SK-N-SH (cell line): ENCODE measurements around the gene ADGRE2. TPM values are rescaled to one million over a fixed set of nuclear protein-coding genes. Genes with fewer than 3 reads are reported as not detected.

Experiments
- CTCF ChIA-PET: fragments of 300-600, 350-600 bp; formaldehyde crosslinking; extraction: SDS; loops from one replicate; lab custom pipeline; 2021; lab: Yijun Ruan, JAX
- POLR2A ChIA-PET: fragments of 350-600 bp; sonication (Branson Sonifier 250); formaldehyde crosslinking; extraction: SDS; loops from one replicate; lab custom pipeline; 2020; ENCODE audit warnings: antibody characterized with exemption, inconsistent platforms; lab: Yijun Ruan, JAX
- DNase-seq: peaks from one replicate; pipeline ENCODE4 v3.0.0; 2012
- H2AFZ ChIP-seq: fragments of 200-600 bp; sonication (generic); 2 replicates; pipeline ENCODE4 v1.8.1; 2016; ENCODE audit warnings: antibody characterized with exemption, mild to moderate bottlenecking, low read depth
- H3F3A ChIP-seq: fragments of 200-600 bp; sonication (generic); replicated peaks from 2 replicates; pipeline ENCODE3; 2016; ENCODE audit warnings: antibody characterized with exemption, mild to moderate bottlenecking; ENCODE audit not compliant: insufficient read depth
- H3K27ac ChIP-seq, 2 experiments: fragments of 200-500 bp in 1 of 2; fragments of 200-600 bp in 1 of 2; sonication (Bioruptor generic) in 1 of 2; sonication (generic), shearing (Covaris generic) in 1 of 2; 2 replicates each; pipeline versions ENCODE4 v1.5.1 to v1.6.1; 2014 to 2016; ENCODE audit warnings: low read depth in 2 of 2, inconsistent platforms in 1 of 2, low read length in 1 of 2, mild to moderate bottlenecking in 1 of 2, mixed read lengths in 1 of 2
- H3K27me3 ChIP-seq: fragments of 200-600 bp; sonication (generic), shearing (Covaris generic); 2 replicates; pipeline ENCODE4 v1.6.1; 2016; ENCODE audit warnings: mixed run types; ENCODE audit not compliant: insufficient read depth
- H3K36me3 ChIP-seq, 2 experiments: fragments of 200-500 bp in 1 of 2; fragments of 200-600 bp in 1 of 2; sonication (Bioruptor generic) in 1 of 2; sonication (generic) in 1 of 2; replicated peaks in 1 of 2; 2 replicates each; pipeline versions ENCODE3 to v1.5.1; 2014 to 2016; ENCODE audit warnings: low read length in 1 of 2, mild to moderate bottlenecking in 1 of 2; ENCODE audit not compliant: insufficient read depth in 2 of 2, control insufficient read depth in 1 of 2
- H3K4me1 ChIP-seq, 2 experiments: fragments of 200-500 bp in 1 of 2; fragments of 200-600 bp in 1 of 2; sonication (Bioruptor generic) in 1 of 2; sonication (generic), shearing (Covaris generic) in 1 of 2; 2 replicates each; pipeline versions ENCODE4 v1.5.1 to v1.6.1; 2014 to 2016; ENCODE audit warnings: low read depth in 1 of 2, low read length in 1 of 2, mixed run types in 1 of 2; ENCODE audit not compliant: insufficient read depth in 2 of 2, control insufficient read depth in 1 of 2
- H3K4me2 ChIP-seq: fragments of 200-600 bp; sonication (generic), shearing (Covaris generic); 2 replicates; pipeline ENCODE4 v1.6.1; 2017; ENCODE audit warnings: mixed run types
- H3K4me3 ChIP-seq, 2 experiments: fragments of 200-500 bp in 1 of 2; fragments of 200-600 bp in 1 of 2; sonication (Bioruptor generic) in 1 of 2; sonication (generic), shearing (Covaris generic) in 1 of 2; 2 replicates each; pipeline versions ENCODE4 v1.5.1 to v1.8.1; 2014 to 2016; ENCODE audit warnings: low read depth in 2 of 2, inconsistent platforms in 1 of 2, low read length in 1 of 2, mild to moderate bottlenecking in 1 of 2, mixed read lengths in 1 of 2, moderate library complexity in 1 of 2
- H3K79me2 ChIP-seq: fragments of 200-600 bp; sonication (generic); 2 replicates; pipeline ENCODE4 v1.8.1; 2017; ENCODE audit warnings: mild to moderate bottlenecking; ENCODE audit not compliant: insufficient read depth
- H3K9ac ChIP-seq: fragments of 200-600 bp; sonication (generic); 2 replicates; pipeline ENCODE4 v1.6.1; 2017; ENCODE audit warnings: mixed run types
- H3K9me2 ChIP-seq: fragments of 200-600 bp; sonication (generic); 2 replicates; pipeline ENCODE4 v1.6.1; 2017; ENCODE audit warnings: mixed run types
- H3K9me3 ChIP-seq: fragments of 200-600 bp; sonication (generic); 2 replicates; pipeline ENCODE4 v1.6.1; 2017; ENCODE audit warnings: mixed run types, mild to moderate bottlenecking, moderate library complexity
- H4K20me1 ChIP-seq: fragments of 200-600 bp; sonication (generic); 2 replicates; pipeline ENCODE4 v1.6.1; 2017; ENCODE audit warnings: mild to moderate bottlenecking, mixed run types; ENCODE audit not compliant: insufficient read depth
- CHD2 ChIP-seq: fragments of 150-350 bp; IDR thresholded peaks from 2 replicates; pipeline ENCODE4 v1.6.1; 2018; ENCODE audit warnings: low read length; ENCODE audit not compliant: partially characterized antibody
- EP300 ChIP-seq, 2 experiments: IDR thresholded peaks; 2 replicates each; pipeline versions ENCODE4 v1.4.0 to v1.6.1; 2012; ENCODE audit warnings: borderline replicate concordance in 1 of 2, low read depth in 1 of 2, low read length in 1 of 2
- EZH2phosphoT487 ChIP-seq: fragments of 200-600 bp; sonication (generic); IDR thresholded peaks from 2 replicates; pipeline ENCODE4 v1.6.1; 2017; ENCODE audit warnings: low read depth, mixed run types, mild to moderate bottlenecking, antibody characterized with exemption, moderate library complexity, borderline replicate concordance
- FOXJ3 ChIP-seq: sonication (generic); formaldehyde crosslinking; IDR thresholded peaks from 2 replicates; pipeline ENCODE4 v1.5.1; 2020; ENCODE audit warnings: mild to moderate bottlenecking, missing genetic modification reagents
- GABPA ChIP-seq: IDR thresholded peaks from 2 replicates; pipeline ENCODE4 v1.4.0; 2012; ENCODE audit warnings: low read depth, mild to moderate bottlenecking
- GATA2 ChIP-seq: sonication (generic); formaldehyde crosslinking; IDR thresholded peaks from 2 replicates; pipeline ENCODE4 v1.5.0; 2020; ENCODE audit warnings: mild to moderate bottlenecking, missing genetic modification reagents
- MXI1 ChIP-seq: IDR thresholded peaks from 2 replicates; pipeline ENCODE4 v1.6.1; 2012; ENCODE audit warnings: mild to moderate bottlenecking, low read depth, low read length, improper control_type of control experiment
- NFIC ChIP-seq: IDR thresholded peaks from 2 replicates; pipeline ENCODE4 v1.4.0; 2012; ENCODE audit warnings: borderline replicate concordance
- RAD21 ChIP-seq: IDR thresholded peaks from 2 replicates; pipeline ENCODE4 v1.6.1; 2012; ENCODE audit warnings: mild to moderate bottlenecking, low read length
- RXRA ChIP-seq: IDR thresholded peaks from 2 replicates; pipeline ENCODE4 v1.4.0; 2012; ENCODE audit warnings: low read depth, mild to moderate bottlenecking, borderline replicate concordance
- SIN3A ChIP-seq: IDR thresholded peaks from 2 replicates; pipeline ENCODE4 v1.6.1; 2012; ENCODE audit warnings: low read depth, mild to moderate bottlenecking, low read length, moderate library complexity, borderline replicate concordance
- YY1 ChIP-seq: IDR thresholded peaks from 2 replicates; pipeline ENCODE4 v1.4.0; 2012; ENCODE audit warnings: low read depth, mild to moderate bottlenecking
- WGBS: methylation state at CpG from one replicate; pipeline ENCODE4 v1.1.6; 2017; ENCODE audit warnings: low lambda C conversion rate; 5-methylcytosine and 5-hydroxymethylcytosine counted together
- polyA plus RNA-seq, 3 experiments: library from polyadenylated mRNA; depleted of rRNA; stranded (reverse); fragments of >200 nt; gene quantifications; 2 replicates each; pipeline ENCODE4 v1.2.3, GENCODE V29; 2012
- TF ChIP-seq, protein P1 (sequence below): fragments of 150-350 bp; IDR thresholded peaks from 2 replicates; pipeline ENCODE4 v1.6.1; 2017; ENCODE audit warnings: antibody characterized with exemption, low read length, low read depth, borderline replicate concordance
- TF ChIP-seq, protein P2 (sequence below): IDR thresholded peaks from 2 replicates; pipeline ENCODE4 v1.4.0; 2012; ENCODE audit warnings: low read depth, borderline replicate concordance
- TF ChIP-seq, protein P3 (sequence below): fragments of 200-600 bp; sonication (generic); IDR thresholded peaks from 2 replicates; pipeline ENCODE4 v1.6.1; 2017; ENCODE audit warnings: antibody characterized with exemption, mild to moderate bottlenecking, moderate library complexity
- TF ChIP-seq, protein P4 (sequence below): IDR thresholded peaks from 2 replicates; pipeline ENCODE4; 2012
- TF ChIP-seq, protein P5 (sequence below): IDR thresholded peaks from 2 replicates; pipeline ENCODE4 v1.4.0; 2012; ENCODE audit warnings: low read depth, borderline replicate concordance
- TF ChIP-seq, protein P6 (sequence below): fragments of 150-350 bp; IDR thresholded peaks from 2 replicates; pipeline ENCODE4 v1.6.1; 2016; ENCODE audit warnings: mild to moderate bottlenecking, low read depth, low read length

Gene ADGRE2
- polyA plus RNA-seq, 1 of the 3 experiments (the other 2 are of a cell fraction): 0.02 TPM

DNA sequence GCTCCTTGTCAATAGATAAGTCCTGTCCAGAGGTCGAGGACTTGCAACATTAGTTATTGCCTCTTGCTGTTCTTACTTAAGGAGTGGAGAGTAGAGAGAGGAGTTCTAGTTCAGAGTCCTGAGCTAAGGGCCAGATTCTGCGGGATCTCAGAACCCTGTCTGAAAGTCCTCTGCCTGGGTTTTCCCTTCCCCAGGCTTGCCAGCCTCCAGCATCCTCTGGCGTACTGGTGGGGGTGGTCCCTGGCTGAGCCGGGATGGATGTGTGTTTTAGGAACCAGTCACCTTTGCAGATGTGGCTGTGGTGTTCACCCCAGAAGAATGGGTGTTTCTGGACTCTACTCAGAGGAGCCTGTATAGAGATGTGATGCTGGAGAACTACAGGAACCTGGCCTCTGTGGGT lies 62.5 kb downstream of the ADGRE2 start:
- Histone ChIP-seq H3K4me3 (no peak overlapping the region; a peak in 1 of 4 replicates), H3K36me3 (peaks cover 47 to 53% of the 10 kb centered on the region in 2 experiments), H3F3A (no peaks in the 10 kb centered on the region), H3K4me1 (no peaks in the 10 kb centered on the region), H3K27me3 (no peaks in the 10 kb centered on the region), H3K4me2 (no peak overlapping the region), H3K9me2 (no peaks in the 10 kb centered on the region), H3K9ac (no peak overlapping the region), H3K27ac (no peak overlapping the region), H2AFZ (no peak overlapping the region), H4K20me1 (no peaks in the 10 kb centered on the region), H3K9me3 (peaks cover 31% of the 10 kb centered on the region), H3K79me2 (no peaks in the 10 kb centered on the region)
- no peak for DNase-seq
- TF ChIP-seq RXRA (no peak), YY1 (no peak), MXI1 (no peak), CHD2 (no peak), NFIC (no peak), GABPA (no peak), EP300 (IDR thresholded peaks at IDR 0.05; ENCODE audit: borderline replicate concordance in 1 of 2, low read depth in 1 of 2, low read length in 1 of 2) (no peak), EZH2phosphoT487 (no peak), RAD21 (no peak), FOXJ3 (CRISPR knock-in tag) (no peak), SIN3A (no peak), GATA2 (CRISPR knock-in tag) (no peak)
- TF ChIP-seq, protein P1, sequence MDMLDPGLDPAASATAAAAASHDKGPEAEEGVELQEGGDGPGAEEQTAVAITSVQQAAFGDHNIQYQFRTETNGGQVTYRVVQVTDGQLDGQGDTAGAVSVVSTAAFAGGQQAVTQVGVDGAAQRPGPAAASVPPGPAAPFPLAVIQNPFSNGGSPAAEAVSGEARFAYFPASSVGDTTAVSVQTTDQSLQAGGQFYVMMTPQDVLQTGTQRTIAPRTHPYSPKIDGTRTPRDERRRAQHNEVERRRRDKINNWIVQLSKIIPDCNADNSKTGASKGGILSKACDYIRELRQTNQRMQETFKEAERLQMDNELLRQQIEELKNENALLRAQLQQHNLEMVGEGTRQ: no peak
- TF ChIP-seq, protein P2, sequence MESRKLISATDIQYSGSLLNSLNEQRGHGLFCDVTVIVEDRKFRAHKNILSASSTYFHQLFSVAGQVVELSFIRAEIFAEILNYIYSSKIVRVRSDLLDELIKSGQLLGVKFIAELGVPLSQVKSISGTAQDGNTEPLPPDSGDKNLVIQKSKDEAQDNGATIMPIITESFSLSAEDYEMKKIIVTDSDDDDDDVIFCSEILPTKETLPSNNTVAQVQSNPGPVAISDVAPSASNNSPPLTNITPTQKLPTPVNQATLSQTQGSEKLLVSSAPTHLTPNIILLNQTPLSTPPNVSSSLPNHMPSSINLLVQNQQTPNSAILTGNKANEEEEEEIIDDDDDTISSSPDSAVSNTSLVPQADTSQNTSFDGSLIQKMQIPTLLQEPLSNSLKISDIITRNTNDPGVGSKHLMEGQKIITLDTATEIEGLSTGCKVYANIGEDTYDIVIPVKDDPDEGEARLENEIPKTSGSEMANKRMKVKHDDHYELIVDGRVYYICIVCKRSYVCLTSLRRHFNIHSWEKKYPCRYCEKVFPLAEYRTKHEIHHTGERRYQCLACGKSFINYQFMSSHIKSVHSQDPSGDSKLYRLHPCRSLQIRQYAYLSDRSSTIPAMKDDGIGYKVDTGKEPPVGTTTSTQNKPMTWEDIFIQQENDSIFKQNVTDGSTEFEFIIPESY: no peak
- TF ChIP-seq, protein P3, sequence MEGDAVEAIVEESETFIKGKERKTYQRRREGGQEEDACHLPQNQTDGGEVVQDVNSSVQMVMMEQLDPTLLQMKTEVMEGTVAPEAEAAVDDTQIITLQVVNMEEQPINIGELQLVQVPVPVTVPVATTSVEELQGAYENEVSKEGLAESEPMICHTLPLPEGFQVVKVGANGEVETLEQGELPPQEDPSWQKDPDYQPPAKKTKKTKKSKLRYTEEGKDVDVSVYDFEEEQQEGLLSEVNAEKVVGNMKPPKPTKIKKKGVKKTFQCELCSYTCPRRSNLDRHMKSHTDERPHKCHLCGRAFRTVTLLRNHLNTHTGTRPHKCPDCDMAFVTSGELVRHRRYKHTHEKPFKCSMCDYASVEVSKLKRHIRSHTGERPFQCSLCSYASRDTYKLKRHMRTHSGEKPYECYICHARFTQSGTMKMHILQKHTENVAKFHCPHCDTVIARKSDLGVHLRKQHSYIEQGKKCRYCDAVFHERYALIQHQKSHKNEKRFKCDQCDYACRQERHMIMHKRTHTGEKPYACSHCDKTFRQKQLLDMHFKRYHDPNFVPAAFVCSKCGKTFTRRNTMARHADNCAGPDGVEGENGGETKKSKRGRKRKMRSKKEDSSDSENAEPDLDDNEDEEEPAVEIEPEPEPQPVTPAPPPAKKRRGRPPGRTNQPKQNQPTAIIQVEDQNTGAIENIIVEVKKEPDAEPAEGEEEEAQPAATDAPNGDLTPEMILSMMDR: no peak
- TF ChIP-seq, protein P4, sequence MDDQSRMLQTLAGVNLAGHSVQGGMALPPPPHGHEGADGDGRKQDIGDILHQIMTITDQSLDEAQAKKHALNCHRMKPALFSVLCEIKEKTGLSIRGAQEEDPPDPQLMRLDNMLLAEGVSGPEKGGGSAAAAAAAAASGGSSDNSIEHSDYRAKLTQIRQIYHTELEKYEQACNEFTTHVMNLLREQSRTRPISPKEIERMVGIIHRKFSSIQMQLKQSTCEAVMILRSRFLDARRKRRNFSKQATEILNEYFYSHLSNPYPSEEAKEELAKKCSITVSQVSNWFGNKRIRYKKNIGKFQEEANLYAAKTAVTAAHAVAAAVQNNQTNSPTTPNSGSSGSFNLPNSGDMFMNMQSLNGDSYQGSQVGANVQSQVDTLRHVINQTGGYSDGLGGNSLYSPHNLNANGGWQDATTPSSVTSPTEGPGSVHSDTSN: no peak
- TF ChIP-seq, protein P5, sequence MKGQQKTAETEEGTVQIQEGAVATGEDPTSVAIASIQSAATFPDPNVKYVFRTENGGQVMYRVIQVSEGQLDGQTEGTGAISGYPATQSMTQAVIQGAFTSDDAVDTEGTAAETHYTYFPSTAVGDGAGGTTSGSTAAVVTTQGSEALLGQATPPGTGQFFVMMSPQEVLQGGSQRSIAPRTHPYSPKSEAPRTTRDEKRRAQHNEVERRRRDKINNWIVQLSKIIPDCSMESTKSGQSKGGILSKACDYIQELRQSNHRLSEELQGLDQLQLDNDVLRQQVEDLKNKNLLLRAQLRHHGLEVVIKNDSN: no peak
- TF ChIP-seq, protein P6, sequence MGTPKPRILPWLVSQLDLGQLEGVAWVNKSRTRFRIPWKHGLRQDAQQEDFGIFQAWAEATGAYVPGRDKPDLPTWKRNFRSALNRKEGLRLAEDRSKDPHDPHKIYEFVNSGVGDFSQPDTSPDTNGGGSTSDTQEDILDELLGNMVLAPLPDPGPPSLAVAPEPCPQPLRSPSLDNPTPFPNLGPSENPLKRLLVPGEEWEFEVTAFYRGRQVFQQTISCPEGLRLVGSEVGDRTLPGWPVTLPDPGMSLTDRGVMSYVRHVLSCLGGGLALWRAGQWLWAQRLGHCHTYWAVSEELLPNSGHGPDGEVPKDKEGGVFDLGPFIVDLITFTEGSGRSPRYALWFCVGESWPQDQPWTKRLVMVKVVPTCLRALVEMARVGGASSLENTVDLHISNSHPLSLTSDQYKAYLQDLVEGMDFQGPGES: no peak
- ChIA-PET POLR2A (no interaction called here), CTCF (interaction anchor here (0.8 to 1.2 kb wide), 2 partner anchors 30 to 159 kb away, joined by 3 read pairs; no protein-coding TSS in a partner anchor)
- WGBS: 87% methylated on average over 2 of the region's 4 CpGs
